Fibroblast of pulmonary artery (primary cell): Measurements from ENCODE around the gene CEBPZ.
A peak's percentile ranks its signal among the peaks of the same experiment; 100 is the strongest.

Experiments used
- DNase-seq: peaks from one replicate; pipeline ENCODE4 v3.0.0-alpha.2; 2010; ENCODE audit warnings: low read depth
- H3K4me3 ChIP-seq: replicated peaks from 2 replicates; pipeline ENCODE4 v1.5.1; 2011; ENCODE audit warnings: low read depth, mild to moderate bottlenecking, control low read depth, low read length, moderate library complexity
- CTCF ChIP-seq: IDR thresholded peaks from 2 replicates; pipeline ENCODE4 v1.5.1; 2011; ENCODE audit warnings: mild to moderate bottlenecking, control low read depth, low read length, inconsistent platforms; ENCODE audit errors: missing control alignments

CEBPZ gene

GRCh38 chr2:37231241-37232130 is at the start of gene CEBPZ, which contains the start of gene NDUFAF7:
TSS of gene CEBPZ (minus strand) at chr2:37231596. CDS start at chr2:37231567, 29 bp downstream.
TSS of gene NDUFAF7 (plus strand) at chr2:37231658. CDS start at chr2:37231706, 48 bp downstream.
- H3K4me3 ChIP-seq: peak within 1 kb of the TSS; percentile 94
- no peak for TF ChIP-seq CTCF
- DNase-seq: peak; percentile 94

- H3K4me3 ChIP-seq: no peak overlapping the region
- DNase-seq: peak; percentile 60
- TF ChIP-seq CTCF: no peak
Observed at GRCh38 chr2:37276291-37276690, 44.9 kb upstream of the CEBPZ start.

GRCh38 chr2:37274359-37274965 is 43.1 kb upstream of the CEBPZ start:
- DNase-seq: peak; percentile 93
- H3K4me3 ChIP-seq: no peak overlapping the region
- no peak for TF ChIP-seq CTCF

- no peak for DNase-seq
- H3K4me3 ChIP-seq: no peak overlapping the region
- TF ChIP-seq CTCF: no peak
Observed at GRCh38 chr2:37271376-37272067, 40.1 kb upstream of the CEBPZ start.

- DNase-seq: no peak
- no peak for TF ChIP-seq CTCF
- no peak overlapping the region for H3K4me3 ChIP-seq
Observed at GRCh38 chr2:37268111-37268510, 36.7 kb upstream of the CEBPZ start.

- H3K4me3 ChIP-seq: no peak overlapping the region
- DNase-seq: no peak
- TF ChIP-seq CTCF: no peak
Observed at GRCh38 chr2:37267685-37268084, 36.3 kb upstream of the CEBPZ start.
